ENCODE data around the gene RBM47. TPM values are rescaled to one million over a fixed set of nuclear protein-coding genes. Genes with fewer than 3 reads are reported as not detected.

Gene RBM47
- total RNA-seq, 4 donors from 2014 or later = 13.3 to 38.3 (median 21.8) TPM

DNA sequence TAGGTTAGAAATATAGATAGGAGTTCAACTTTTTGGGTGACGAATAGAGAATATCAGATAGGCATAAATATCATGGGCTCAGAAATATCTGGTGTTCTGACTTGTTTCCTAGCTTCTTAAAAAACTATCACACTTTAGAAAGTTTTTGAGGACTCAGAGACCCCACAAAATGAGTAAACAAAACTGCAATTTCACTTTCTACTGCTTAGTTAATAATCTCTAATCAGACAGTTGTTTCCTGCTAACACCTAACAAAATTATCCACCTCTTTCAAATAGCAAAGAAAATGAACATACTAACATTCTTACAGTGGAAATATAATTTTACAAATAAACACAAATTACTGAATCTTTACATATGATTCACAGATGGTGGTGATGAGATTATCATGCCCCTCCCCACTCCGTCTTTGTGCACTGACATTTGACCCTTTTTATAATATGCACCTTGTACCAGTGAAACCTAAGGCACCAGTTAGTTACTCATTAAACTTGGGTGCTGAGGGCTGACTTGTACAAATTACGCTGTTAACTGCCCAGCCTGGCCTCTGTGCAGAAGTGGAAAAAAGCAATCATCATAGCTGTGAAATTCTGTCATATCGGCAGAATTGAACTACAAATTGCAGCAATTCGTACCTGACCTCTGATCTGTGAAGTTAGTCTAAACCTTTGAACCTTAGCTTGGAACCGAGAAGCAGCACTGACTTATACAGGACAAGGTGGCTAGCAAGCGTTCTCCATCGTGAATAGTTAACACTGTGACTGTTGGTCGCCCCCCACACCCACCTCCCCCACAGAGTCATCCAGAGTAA lies 155.9 kb downstream of the RBM47 start:
- intact Hi-C loops (cut with DNase I) = no loop called here
- H3K4me1 ChIP-seq = no peaks in the 10 kb centered on the region
- H3K27ac ChIP-seq (replicated peaks in 1 of 4) = no peak overlapping the region
- TF ChIP-seq POLR2A (IDR thresholded peaks at IDR 0.05; ENCODE audit: low read depth) (no peak), EP300 (IDR thresholded peaks at IDR 0.05) (no peak), POLR2AphosphoS5 (IDR thresholded peaks at IDR 0.05) (no peak)
- TF ChIP-seq, protein P1, sequence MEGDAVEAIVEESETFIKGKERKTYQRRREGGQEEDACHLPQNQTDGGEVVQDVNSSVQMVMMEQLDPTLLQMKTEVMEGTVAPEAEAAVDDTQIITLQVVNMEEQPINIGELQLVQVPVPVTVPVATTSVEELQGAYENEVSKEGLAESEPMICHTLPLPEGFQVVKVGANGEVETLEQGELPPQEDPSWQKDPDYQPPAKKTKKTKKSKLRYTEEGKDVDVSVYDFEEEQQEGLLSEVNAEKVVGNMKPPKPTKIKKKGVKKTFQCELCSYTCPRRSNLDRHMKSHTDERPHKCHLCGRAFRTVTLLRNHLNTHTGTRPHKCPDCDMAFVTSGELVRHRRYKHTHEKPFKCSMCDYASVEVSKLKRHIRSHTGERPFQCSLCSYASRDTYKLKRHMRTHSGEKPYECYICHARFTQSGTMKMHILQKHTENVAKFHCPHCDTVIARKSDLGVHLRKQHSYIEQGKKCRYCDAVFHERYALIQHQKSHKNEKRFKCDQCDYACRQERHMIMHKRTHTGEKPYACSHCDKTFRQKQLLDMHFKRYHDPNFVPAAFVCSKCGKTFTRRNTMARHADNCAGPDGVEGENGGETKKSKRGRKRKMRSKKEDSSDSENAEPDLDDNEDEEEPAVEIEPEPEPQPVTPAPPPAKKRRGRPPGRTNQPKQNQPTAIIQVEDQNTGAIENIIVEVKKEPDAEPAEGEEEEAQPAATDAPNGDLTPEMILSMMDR (IDR thresholded peaks at IDR 0.05) = no peak
- H3K4me3 ChIP-seq = no peak overlapping the region
- DNase-seq (ENCODE audit: extremely low spot score) = no peak
- H3K27me3 ChIP-seq = no peaks in the 10 kb centered on the region
- H3K36me3 ChIP-seq = no peaks in the 10 kb centered on the region
- 81% methylated on average over 9 of the region's 9 CpGs for WGBS
- no peaks in the 10 kb centered on the region for H3K9me3 ChIP-seq

DNA sequence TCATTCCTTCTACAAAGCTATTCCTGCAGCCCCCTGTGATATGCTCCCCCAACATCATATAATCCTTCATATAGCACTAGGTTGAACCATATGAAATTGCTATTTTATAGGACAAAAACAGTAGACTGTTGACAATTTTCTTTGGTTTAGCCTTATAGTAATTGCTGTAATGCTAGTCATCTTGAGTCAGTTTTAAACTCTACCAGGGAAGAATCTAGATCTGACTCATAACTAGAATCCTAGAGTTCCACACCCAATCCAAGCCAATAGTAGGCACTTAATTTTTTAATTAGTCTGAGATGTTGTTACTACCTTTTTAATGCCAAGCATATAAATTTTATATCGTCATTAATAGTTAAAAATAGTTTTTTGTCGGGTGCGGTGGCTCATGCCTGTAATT lies 157.7 kb downstream of the RBM47 start:
- H3K36me3 ChIP-seq = no peaks in the 10 kb centered on the region
- TF ChIP-seq POLR2A (IDR thresholded peaks at IDR 0.05; ENCODE audit: low read depth) (no peak), EP300 (IDR thresholded peaks at IDR 0.05) (no peak), POLR2AphosphoS5 (IDR thresholded peaks at IDR 0.05) (no peak)
- TF ChIP-seq, protein P1 (IDR thresholded peaks at IDR 0.05) = no peak
- no peak for DNase-seq (ENCODE audit: extremely low spot score)
- 91% methylated on average over 3 of the region's 3 CpGs for WGBS
- no peaks in the 10 kb centered on the region for H3K9me3 ChIP-seq
- no peak overlapping the region for H3K27ac ChIP-seq (replicated peaks in 1 of 4)
- H3K27me3 ChIP-seq = no peaks in the 10 kb centered on the region
- no peaks in the 10 kb centered on the region for H3K4me1 ChIP-seq
- intact Hi-C loops (cut with DNase I) = no loop called here
- no peak overlapping the region for H3K4me3 ChIP-seq

- Histone ChIP-seq H3K27ac (replicated peaks in 1 of 4) (no peak overlapping the region), H3K9me3 (no peaks in the 10 kb centered on the region), H3K27me3 (no peaks in the 10 kb centered on the region), H3K36me3 (no peaks in the 10 kb centered on the region), H3K4me3 (no peak overlapping the region), H3K4me1 (no peaks in the 10 kb centered on the region)
- intact Hi-C loops (cut with DNase I) = no loop called here
- TF ChIP-seq EP300 (IDR thresholded peaks at IDR 0.05) = no peak
- no peak for TF ChIP-seq POLR2AphosphoS5 (IDR thresholded peaks at IDR 0.05)
- TF ChIP-seq, protein P1 (IDR thresholded peaks at IDR 0.05) = no peak
- no peak for TF ChIP-seq POLR2A (IDR thresholded peaks at IDR 0.05; ENCODE audit: low read depth)
- DNase-seq (ENCODE audit: extremely low spot score) = no peak
- 92% methylated on average over 1 of the region's 1 CpG for WGBS
Observed at GRCh38 chr4:40466789-40467188, 162.9 kb downstream of the RBM47 start.

DNA sequence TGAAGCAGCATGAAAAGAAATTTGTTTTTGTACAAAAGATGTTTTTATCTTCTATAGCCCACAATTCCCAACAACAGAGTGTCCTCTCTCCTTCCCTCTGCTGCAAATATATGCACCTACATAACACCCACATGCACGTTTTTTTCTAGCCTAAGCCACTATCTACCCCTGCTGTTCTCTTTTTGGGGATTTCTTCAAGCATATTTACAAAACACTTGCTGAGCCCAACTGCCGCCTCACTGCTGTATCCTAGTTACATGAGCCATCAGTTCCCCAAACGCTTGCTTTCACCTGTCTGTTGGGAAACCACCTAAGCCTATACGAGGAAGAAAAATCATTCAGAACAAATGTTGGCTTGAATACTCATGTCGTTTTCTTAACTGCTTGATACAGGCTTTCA lies 167.3 kb downstream of the RBM47 start:
- Histone ChIP-seq H3K4me3 (no peak overlapping the region), H3K4me1 (no peaks in the 10 kb centered on the region), H3K9me3 (no peaks in the 10 kb centered on the region), H3K27ac (replicated peaks in 1 of 4) (no peak overlapping the region), H3K27me3 (peaks cover 0 to 4% (median 0%) of the 10 kb centered on the region in 4 donors), H3K36me3 (no peaks in the 10 kb centered on the region)
- 60% methylated on average over 5 of the region's 5 CpGs for WGBS
- DNase-seq (ENCODE audit: extremely low spot score) = no peak
- intact Hi-C loops (cut with DNase I) = no loop called here
- TF ChIP-seq POLR2A (IDR thresholded peaks at IDR 0.05; ENCODE audit: low read depth) (no peak), EP300 (IDR thresholded peaks at IDR 0.05) (no peak), POLR2AphosphoS5 (IDR thresholded peaks at IDR 0.05) (no peak)
- TF ChIP-seq, protein P1 (IDR thresholded peaks at IDR 0.05) = no peak

Measured in esophagus muscularis mucosa (tissue), 4 donors.